GM23248 (cell line): Measurements from ENCODE around the gene RPL27. TPM values are rescaled to one million over a fixed set of nuclear protein-coding genes. Genes with fewer than 3 reads are reported as not detected.

Experiments used
- DNase-seq: peaks from one replicate; pipeline ENCODE4 v3.0.0-alpha.2; 2015
- H2AFZ ChIP-seq: fragments of 200-600 bp; sonication (generic); 2 replicates; pipeline ENCODE4 v1.6.1; 2016; ENCODE audit warnings: antibody characterized with exemption
- H3F3A ChIP-seq: fragments of 200-600 bp; sonication (generic); 2 replicates; pipeline ENCODE4 v1.6.1; 2016; ENCODE audit warnings: mild to moderate bottlenecking, antibody characterized with exemption, mixed run types; ENCODE audit not compliant: insufficient read depth
- H3K27ac ChIP-seq: fragments of 200-600 bp; sonication (generic); 2 replicates; pipeline ENCODE4 v1.5.1; 2016; ENCODE audit warnings: mild to moderate bottlenecking
- H3K27me3 ChIP-seq: fragments of 200-600 bp; sonication (generic); replicated peaks from 2 replicates; pipeline ENCODE4 v1.6.1; 2016; ENCODE audit warnings: mild to moderate bottlenecking; ENCODE audit not compliant: insufficient read depth
- H3K36me3 ChIP-seq: fragments of 200-600 bp; sonication (generic); 2 replicates; pipeline ENCODE4 v1.6.1; 2016; ENCODE audit warnings: low read depth, mild to moderate bottlenecking
- H3K4me1 ChIP-seq: fragments of 200-600 bp; sonication (generic); 2 replicates; pipeline ENCODE4 v1.6.1; 2016; ENCODE audit warnings: mild to moderate bottlenecking; ENCODE audit not compliant: insufficient read depth
- H3K4me2 ChIP-seq: fragments of 200-600 bp; sonication (generic); one replicate; pipeline ENCODE4 v1.6.1; 2016; ENCODE audit warnings: mild to moderate bottlenecking; ENCODE audit not compliant: unreplicated experiment
- H3K4me3 ChIP-seq: fragments of 200-600 bp; sonication (generic); 2 replicates; pipeline ENCODE4 v1.5.1; 2016; ENCODE audit warnings: mild to moderate bottlenecking
- H3K79me2 ChIP-seq: fragments of 200-600 bp; sonication (generic); 2 replicates; pipeline ENCODE4 v1.6.1; 2016; ENCODE audit warnings: mild to moderate bottlenecking; ENCODE audit not compliant: insufficient read depth
- H3K9ac ChIP-seq: fragments of 200-600 bp; sonication (generic); 2 replicates; pipeline ENCODE4 v1.6.1; 2016; ENCODE audit warnings: mild to moderate bottlenecking
- H3K9me2 ChIP-seq: fragments of 200-600 bp; sonication (generic); 2 replicates; pipeline ENCODE4 v1.6.1; 2016; ENCODE audit warnings: mixed run types, mild to moderate bottlenecking, moderate library complexity; ENCODE audit not compliant: insufficient read depth
- H3K9me3 ChIP-seq: fragments of 200-600 bp; sonication (generic); one replicate; pipeline ENCODE4 v1.6.1; 2017; ENCODE audit warnings: low read depth
- H4K20me1 ChIP-seq: fragments of 200-600 bp; sonication (generic); 2 replicates; pipeline ENCODE4 v1.6.0; 2016; ENCODE audit not compliant: insufficient read depth
- EZH2 ChIP-seq: fragments of 200-600 bp; sonication (generic); IDR thresholded peaks from 2 replicates; pipeline ENCODE4 v1.6.1; 2018; ENCODE audit warnings: antibody characterized with exemption, mild to moderate bottlenecking; ENCODE audit not compliant: insufficient read depth, poor library complexity, severe bottlenecking
- EZH2phosphoT487 ChIP-seq: fragments of 200-600 bp; sonication (generic); IDR thresholded peaks from 2 replicates; pipeline ENCODE4 v1.6.1; 2018; ENCODE audit warnings: antibody characterized with exemption, moderate library complexity, mild to moderate bottlenecking, low read depth; ENCODE audit not compliant: insufficient read depth
- WGBS, 2 experiments: methylation state at CpG; one replicate each; pipeline ENCODE4 v1.1.6; 2015 to 2017; ENCODE audit warnings: low lambda C conversion rate in 2 of 2, low coverage in 1 of 2; ENCODE audit errors: missing lambda C conversion rate in 2 of 2; 5-methylcytosine and 5-hydroxymethylcytosine counted together
- in situ Hi-C: fragments of 300-500 bp; cut with MboI; formaldehyde crosslinking; loops from 2 replicates; pipeline ENCODE4 v1.15.0; 2020
- polyA plus RNA-seq: library from polyadenylated mRNA; unstranded; fragments of >200 nt; fragmentation: Nextera tagmentation; extraction: Ambion mirVana; gene quantifications from 2 replicates; pipeline ENCODE4 v1.2.1, GENCODE V29; 2016
- total RNA-seq: library from RNA; depleted of rRNA; stranded (reverse); fragments of >200 nt; shearing (Covaris generic); gene quantifications from 2 replicates; pipeline ENCODE4 v1.2.3, GENCODE V29; 2014

The RPL27 gene
- total and polyA plus RNA-seq, 2 experiments from 2014 or later: 928 to 1,095 TPM

DNA sequence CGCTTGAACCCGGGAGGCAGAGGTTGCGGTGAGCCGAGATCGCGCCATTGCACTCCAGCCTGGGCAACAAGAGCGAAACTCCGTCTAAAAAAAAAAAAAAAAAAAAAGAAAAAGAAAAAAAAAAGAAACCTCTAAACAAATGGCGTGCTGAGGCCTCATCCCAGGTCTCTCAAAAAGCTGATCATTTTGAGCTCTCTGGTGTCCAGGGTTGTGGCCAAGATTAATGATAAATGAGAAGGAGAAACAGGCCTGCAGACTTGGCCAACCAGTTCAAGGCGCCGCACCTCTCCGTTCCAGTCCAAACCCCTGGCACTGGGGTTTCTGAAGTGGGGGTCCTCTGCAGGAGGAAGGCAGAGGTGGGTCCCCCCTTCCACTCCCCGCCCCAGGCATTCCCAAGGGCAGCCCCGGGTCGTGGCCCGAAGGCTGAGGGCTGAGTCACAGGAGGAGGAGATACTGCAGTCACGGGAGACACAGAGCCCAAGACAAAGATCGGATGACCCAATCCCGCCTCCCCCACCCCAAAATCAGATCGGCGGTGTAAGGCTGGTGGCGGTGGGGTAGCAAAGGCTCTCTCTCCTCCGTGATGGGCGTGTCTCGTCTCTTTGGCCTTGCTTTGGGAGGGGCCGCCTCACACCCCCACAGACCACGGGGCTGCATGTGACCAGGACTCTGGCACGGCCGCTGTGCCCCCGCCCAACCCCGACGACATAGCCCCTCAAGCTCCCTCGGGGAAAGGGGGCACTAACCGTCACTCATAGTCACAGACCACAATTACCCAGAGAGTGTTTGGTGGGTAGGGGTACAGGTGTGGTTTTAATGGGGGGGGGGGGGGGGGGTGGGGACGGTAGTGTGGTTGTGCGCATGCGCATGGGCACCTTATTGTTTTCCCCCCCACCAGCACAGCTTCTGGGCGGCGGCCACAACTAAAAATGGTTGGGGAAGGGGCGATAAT, 22.8 kb downstream of the RPL27 start:
- H3K36me3 ChIP-seq: peaks cover 7% of the 10 kb centered on the region; the same call in 1 of the 2 replicates
- peaks cover 25% of the 10 kb centered on the region for H3K4me1 ChIP-seq
- peak overlapping the region; percentile 80 for H3K9ac ChIP-seq
- peak overlapping the region; percentile 84 for H2AFZ ChIP-seq
- TF ChIP-seq EZH2phosphoT487: no peak
- in situ Hi-C loops: no loop called here
- H4K20me1 ChIP-seq: no peaks in the 10 kb centered on the region
- peak overlapping the region; percentile 80 for H3K4me2 ChIP-seq
- no peaks in the 10 kb centered on the region for H3K9me3 ChIP-seq
- H3K4me3 ChIP-seq: peak overlapping the region; percentile 99
- peak; percentile 89 for DNase-seq
- no peaks in the 10 kb centered on the region for H3K9me2 ChIP-seq
- H3K27me3 ChIP-seq: no peaks in the 10 kb centered on the region
- peak overlapping the region; percentile 65 for H3K27ac ChIP-seq
- WGBS, 2 experiments: 6 to 18% methylated on average over 21 to 40 of the region's 40 CpGs
- peaks cover 40% of the 10 kb centered on the region for H3K79me2 ChIP-seq
- no peaks in the 10 kb centered on the region for H3F3A ChIP-seq

DNA sequence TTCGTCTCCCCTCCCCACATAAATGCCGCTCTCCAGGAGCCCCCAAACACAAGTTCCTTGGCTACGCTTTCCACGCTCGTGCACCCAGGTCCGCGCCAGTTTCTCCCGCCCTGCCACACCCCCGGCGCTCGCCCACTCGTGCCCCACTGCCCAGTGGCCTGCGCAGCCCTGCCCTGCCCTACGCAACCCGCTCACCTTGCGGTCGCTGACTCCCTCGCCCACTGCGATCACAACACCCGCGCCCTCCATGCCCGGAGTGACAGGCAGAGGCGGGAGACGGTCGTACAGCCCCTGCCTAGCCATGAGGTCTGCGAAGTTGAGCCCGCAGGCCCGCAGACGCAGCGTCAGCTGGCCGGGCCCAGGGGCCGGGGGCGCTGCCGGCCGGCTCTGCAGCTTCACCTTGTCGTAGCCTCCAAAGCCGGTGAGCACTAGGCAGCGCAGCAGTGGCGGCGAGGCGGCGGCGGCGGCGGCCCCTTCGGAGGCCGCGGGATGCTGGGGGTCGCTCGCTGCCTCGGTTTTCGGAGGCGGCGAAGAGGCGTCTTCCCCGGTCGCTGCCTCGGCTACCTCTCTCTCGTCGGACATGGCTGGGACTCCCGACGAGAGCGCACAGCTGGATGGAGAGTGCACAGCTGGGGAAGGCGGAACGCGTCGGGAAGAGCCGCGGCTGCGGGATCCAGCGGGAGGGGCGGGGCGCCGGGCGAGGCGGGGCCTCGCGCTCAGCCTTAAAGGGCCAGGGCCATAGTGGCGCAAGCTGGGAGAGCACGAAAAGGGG, 23.7 kb downstream of the RPL27 start, which contains the start of gene VAT1:
TSS of gene VAT1 (minus strand) at position 645 of the 772 bp plus-strand sequence. CDS start at position 582, 63 bp downstream.
- H3K27ac ChIP-seq: peak within 1 kb of the TSS; percentile 65
- WGBS, 2 experiments: 1% methylated on average over 65 to 75 of the region's 80 CpGs

GRCh38 chr17:43024407-43025289, 26.4 kb downstream of the RPL27 start, which contains the start of gene RND2:
Gene RND2 (plus strand): TSS chr17:43025231. CDS start chr17:43025348, 117 bp downstream.
- Histone ChIP-seq H3K9ac (peak within 1 kb of the TSS; percentile 78), H3K4me1 (peaks cover 13% of the 10 kb centered on the region), H3K27me3 (no peaks in the 10 kb centered on the region), H3K9me3 (no peaks in the 10 kb centered on the region), H3K4me2 (peak within 1 kb of the TSS; percentile 90), H2AFZ (peak within 1 kb of the TSS; percentile 81), H3K79me2 (peaks cover 20% of the 10 kb centered on the region), H3K9me2 (no peaks in the 10 kb centered on the region), H4K20me1 (no peaks in the 10 kb centered on the region), H3K4me3 (peak within 1 kb of the TSS; percentile 76), H3F3A (no peaks in the 10 kb centered on the region), H3K36me3 (no peaks in the 10 kb centered on the region), H3K27ac (no peak within 1 kb of the TSS)
- 1% methylated on average over 41 to 43 of the region's 61 CpGs for WGBS, 2 experiments
- DNase-seq: peak; percentile 96
- in situ Hi-C loops: loop anchor here (25.0 kb wide), 1 partner anchor 288 kb away; no protein-coding TSS in a partner anchor
- TF ChIP-seq EZH2phosphoT487 (no peak), EZH2 (no peak)

More for the DNA sequence above, 23.7 kb downstream of the RPL27 start, which contains the start of gene VAT1:
- in situ Hi-C loops: no loop called here
- H3K9me2 ChIP-seq: no peaks in the 10 kb centered on the region
- peaks cover 7% of the 10 kb centered on the region; the same call in 1 of the 2 replicates for H3K36me3 ChIP-seq
- no peaks in the 10 kb centered on the region for H3K27me3 ChIP-seq
- H3F3A ChIP-seq: no peaks in the 10 kb centered on the region
- peaks cover 40% of the 10 kb centered on the region for H3K79me2 ChIP-seq
- no peaks in the 10 kb centered on the region for H3K9me3 ChIP-seq
- no peak for TF ChIP-seq EZH2phosphoT487
- TF ChIP-seq EZH2: no peak
- H3K4me2 ChIP-seq: peak within 1 kb of the TSS; percentile 80
- H3K9ac ChIP-seq: peak within 1 kb of the TSS; percentile 80
- DNase-seq: peak; percentile 90
- H3K4me3 ChIP-seq: peak within 1 kb of the TSS; percentile 99
- H3K4me1 ChIP-seq: peaks cover 25% of the 10 kb centered on the region
- peak within 1 kb of the TSS; percentile 84 for H2AFZ ChIP-seq
- H4K20me1 ChIP-seq: no peaks in the 10 kb centered on the region
